ENCODE measurements around the gene MYO18B. TPM values are rescaled to one million over a fixed set of nuclear protein-coding genes. Genes with fewer than 3 reads are reported as not detected.

MYO18B gene
- total and polyA plus RNA-seq, 2 of the 8 experiments (the other 6 are each of a cell fraction or from before 2014, with no cell fraction given) = 0.62 to 0.78 TPM

GRCh38 chr22:25987948-25988347 is 246.0 kb downstream of the MYO18B start (continued):
- TF ChIP-seq EGR1 (IDR thresholded peaks at IDR 0.05; ENCODE audit: borderline replicate concordance, low read depth, low read length) (no peak), CEBPB (IDR thresholded peaks at IDR 0.05; ENCODE audit: low read depth, low read length) (no peak), SP2 (IDR thresholded peaks at IDR 0.05; ENCODE audit: low read length) (no peak), SRF (IDR thresholded peaks at IDR 0.05; ENCODE audit: low read depth, low read length) (no peak), SUZ12 (IDR thresholded peaks at IDR 0.05; ENCODE audit: low read length) (no peak), GABPA (IDR thresholded peaks at IDR 0.05; ENCODE audit: borderline replicate concordance, insufficient read depth, low read length) (no peak)
